Activated B cell treated with CpG ODN at 0.5 μM for 24 hours (primary cell): ENCODE measurements around the gene CD48. TPM values are rescaled to one million over a fixed set of nuclear protein-coding genes. Genes with fewer than 3 reads are reported as not detected.

Experiments
- ATAC-seq: fragments of 200-7000 bp; cut with Tn5 transposase; one replicate; pipeline ENCODE4 v1.10.0; 2021; ENCODE audit warnings: low read depth, mild to moderate bottlenecking, moderate library complexity
- CTCF ChIA-PET: fragments of 350-600 bp; sonication (Branson Sonifier 250); formaldehyde crosslinking; loops from one replicate; lab custom pipeline; 2021; ENCODE audit warnings: antibody characterized with exemption; lab: Charles Lee
- POLR2A ChIA-PET: fragments of 350-600 bp; sonication (Branson Sonifier 250); formaldehyde crosslinking; loops from one replicate; lab custom pipeline; 2021; ENCODE audit warnings: antibody characterized with exemption; lab: Charles Lee
- DNase-seq: peaks from one replicate; pipeline ENCODE4 v3.0.0; 2022
- H3K27ac Mint-ChIP-seq: one replicate; pipeline ENCODE4 v1.8.0; 2020; ENCODE audit warnings: mixed read lengths
- H3K27me3 Mint-ChIP-seq: one replicate; pipeline ENCODE4 v1.8.0; 2021; ENCODE audit warnings: mixed read lengths
- H3K36me3 Mint-ChIP-seq: one replicate; pipeline ENCODE4 v1.8.0; 2021; ENCODE audit warnings: low read depth, mixed read lengths
- H3K4me1 Mint-ChIP-seq: one replicate; pipeline ENCODE4 v1.8.0; 2021; ENCODE audit warnings: mixed read lengths
- H3K4me3 Mint-ChIP-seq: one replicate; pipeline ENCODE4 v1.8.0; 2020; ENCODE audit warnings: mild to moderate bottlenecking, mixed read lengths
- H3K9me3 Mint-ChIP-seq: one replicate; pipeline ENCODE4 v1.8.0; 2020; ENCODE audit warnings: mixed read lengths
- intact Hi-C: fragments of 100-400 bp; cut with micrococcal nuclease; formaldehyde crosslinking; loops from one replicate; pipeline ENCODE4 v1.15.1; 2024
- total RNA-seq: library from RNA; stranded (reverse); gene quantifications from 2 replicates; pipeline ENCODE4 v1.2.3, GENCODE V29; 2022
- TF ChIP-seq, protein P1 (sequence below): fragments of 200-600 bp; IDR thresholded peaks from one replicate; pipeline ENCODE4 v1.8.0; 2022; ENCODE audit warnings: antibody characterized with exemption, mild to moderate bottlenecking

CD48 gene
- total RNA-seq, 1 donor from 2014 or later: 200 TPM

DNA sequence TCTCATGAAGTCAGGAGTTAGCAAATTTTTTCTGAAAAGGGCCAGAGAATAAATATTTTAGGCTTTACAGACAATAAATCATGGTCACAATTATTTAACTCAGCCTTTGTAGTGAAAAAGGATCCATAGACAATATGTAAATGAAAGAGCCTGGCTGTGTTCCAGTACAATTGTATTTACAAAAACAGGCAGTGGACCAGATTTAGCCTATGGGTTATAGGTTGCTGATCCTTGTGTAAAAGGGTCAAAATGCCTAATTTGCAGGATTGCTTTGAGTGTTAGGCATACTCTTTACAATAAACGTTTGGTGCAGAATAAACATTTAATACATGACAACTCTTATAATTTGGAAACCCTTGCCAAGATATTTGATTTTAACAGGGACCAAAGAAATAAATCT, 33.9 kb upstream of the CD48 start:
- intact Hi-C loops: no loop called here
- H3K36me3 Mint-ChIP-seq: peaks cover 79% of the 10 kb centered on the region
- DNase-seq (no peak), ATAC-seq (no peak)
- TF ChIP-seq, protein P1, sequence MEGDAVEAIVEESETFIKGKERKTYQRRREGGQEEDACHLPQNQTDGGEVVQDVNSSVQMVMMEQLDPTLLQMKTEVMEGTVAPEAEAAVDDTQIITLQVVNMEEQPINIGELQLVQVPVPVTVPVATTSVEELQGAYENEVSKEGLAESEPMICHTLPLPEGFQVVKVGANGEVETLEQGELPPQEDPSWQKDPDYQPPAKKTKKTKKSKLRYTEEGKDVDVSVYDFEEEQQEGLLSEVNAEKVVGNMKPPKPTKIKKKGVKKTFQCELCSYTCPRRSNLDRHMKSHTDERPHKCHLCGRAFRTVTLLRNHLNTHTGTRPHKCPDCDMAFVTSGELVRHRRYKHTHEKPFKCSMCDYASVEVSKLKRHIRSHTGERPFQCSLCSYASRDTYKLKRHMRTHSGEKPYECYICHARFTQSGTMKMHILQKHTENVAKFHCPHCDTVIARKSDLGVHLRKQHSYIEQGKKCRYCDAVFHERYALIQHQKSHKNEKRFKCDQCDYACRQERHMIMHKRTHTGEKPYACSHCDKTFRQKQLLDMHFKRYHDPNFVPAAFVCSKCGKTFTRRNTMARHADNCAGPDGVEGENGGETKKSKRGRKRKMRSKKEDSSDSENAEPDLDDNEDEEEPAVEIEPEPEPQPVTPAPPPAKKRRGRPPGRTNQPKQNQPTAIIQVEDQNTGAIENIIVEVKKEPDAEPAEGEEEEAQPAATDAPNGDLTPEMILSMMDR: no peak
- H3K27ac Mint-ChIP-seq: no peak overlapping the region
- no peaks in the 10 kb centered on the region for H3K27me3 Mint-ChIP-seq
- POLR2A ChIA-PET: no interaction called here
- H3K4me1 Mint-ChIP-seq: peaks cover 79% of the 10 kb centered on the region
- H3K4me3 Mint-ChIP-seq: no peak overlapping the region
- CTCF ChIA-PET: interaction anchor here (0.9 kb wide), 1 partner anchor 11 kb away, joined by 3 read pairs; no protein-coding TSS in a partner anchor
- no peaks in the 10 kb centered on the region for H3K9me3 Mint-ChIP-seq

DNA sequence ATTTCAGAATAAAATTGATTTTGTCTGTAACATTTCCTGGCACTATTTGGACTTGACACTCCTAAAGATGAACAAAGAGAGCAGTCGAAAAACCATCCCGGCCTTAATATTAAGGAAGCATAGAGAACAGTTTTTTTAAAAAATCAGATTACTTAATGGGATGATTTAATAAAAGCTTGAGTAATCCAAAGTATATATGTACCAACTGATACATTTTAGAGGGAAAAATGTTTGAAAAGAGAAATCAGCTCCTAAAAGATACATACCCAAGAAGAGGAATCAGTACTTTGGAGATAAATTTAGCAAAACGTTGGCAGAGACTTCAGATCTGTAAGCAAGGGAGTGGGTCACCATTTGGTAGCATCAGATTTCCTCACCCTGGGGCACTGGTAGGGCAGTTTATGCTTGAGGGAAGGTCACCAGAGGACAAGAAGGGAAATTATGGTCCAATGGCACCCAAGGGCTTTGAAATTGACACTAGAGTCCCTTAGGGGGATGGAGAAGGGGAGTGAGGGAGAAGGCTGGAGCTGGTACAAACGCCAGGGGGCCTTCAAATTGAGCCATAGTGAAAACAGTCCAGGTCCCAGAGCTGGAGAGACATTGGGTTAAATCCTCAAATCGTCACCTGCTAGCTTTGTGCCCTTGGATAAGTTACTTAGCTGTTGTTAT, 33.4 kb upstream of the CD48 start:
- H3K27me3 Mint-ChIP-seq: no peaks in the 10 kb centered on the region
- H3K27ac Mint-ChIP-seq: peak overlapping the region; percentile 59
- H3K4me1 Mint-ChIP-seq: peaks cover 79% of the 10 kb centered on the region
- no peak for ATAC-seq
- TF ChIP-seq, protein P1: no peak
- ChIA-PET CTCF (interaction anchor here (0.9 to 1.3 kb wide), 3 partner anchors 11 to 32 kb away, joined by 3 read pairs; no protein-coding TSS in a partner anchor), POLR2A (no interaction called here)
- DNase-seq: no peak
- intact Hi-C loops: no loop called here
- no peaks in the 10 kb centered on the region for H3K9me3 Mint-ChIP-seq
- H3K36me3 Mint-ChIP-seq: peaks cover 76% of the 10 kb centered on the region
- H3K4me3 Mint-ChIP-seq: no peak overlapping the region

DNA sequence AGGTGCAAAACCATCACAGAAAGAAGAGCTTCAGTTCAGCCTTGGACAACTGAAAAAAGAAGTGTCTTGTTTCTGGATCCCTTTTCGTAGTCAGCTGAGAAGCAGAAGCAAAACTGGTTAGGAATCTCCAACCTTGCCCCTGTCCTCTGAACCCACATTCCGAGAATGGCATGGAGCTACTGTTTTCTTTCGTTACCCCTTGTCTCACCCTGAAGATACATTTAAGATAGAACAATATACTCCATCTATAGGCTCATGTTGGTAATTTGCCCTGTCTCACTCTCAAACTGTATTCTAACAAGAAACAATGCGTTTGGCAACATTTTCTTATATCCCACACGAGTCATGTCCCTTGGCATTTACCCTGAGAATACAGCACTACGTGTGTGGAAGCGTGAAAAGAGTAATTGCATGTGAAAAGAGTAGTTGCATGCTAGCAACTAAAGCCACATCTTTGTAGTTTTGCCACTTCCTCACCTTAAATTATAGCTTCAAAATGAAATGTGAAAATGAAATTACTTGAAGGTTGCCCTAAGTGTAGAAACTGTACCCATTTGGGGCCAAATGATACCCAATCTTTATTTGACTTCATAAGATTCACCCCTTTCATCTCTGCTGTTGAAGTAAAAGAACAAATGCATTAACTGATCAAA, 32.7 kb upstream of the CD48 start:
- no peaks in the 10 kb centered on the region for H3K27me3 Mint-ChIP-seq
- H3K4me3 Mint-ChIP-seq: peak overlapping the region; percentile 21
- intact Hi-C loops: no loop called here
- ChIA-PET CTCF (interaction anchor here (0.9 to 1.3 kb wide), 5 partner anchors 11 to 396 kb away, joined by 3 to 5 read pairs (median 3); no protein-coding TSS in a partner anchor), POLR2A (interaction anchor here (0.6 to 1.0 kb wide), 4 partner anchors 10 to 330 kb away, joined by 3 to 5 read pairs (median 4); no protein-coding TSS in a partner anchor)
- TF ChIP-seq, protein P1: no peak
- H3K4me1 Mint-ChIP-seq: peaks cover 82% of the 10 kb centered on the region
- ATAC-seq (no peak), DNase-seq (no peak)
- H3K36me3 Mint-ChIP-seq: peaks cover 75% of the 10 kb centered on the region
- H3K27ac Mint-ChIP-seq: peak overlapping the region; percentile 59
- no peaks in the 10 kb centered on the region for H3K9me3 Mint-ChIP-seq

DNA sequence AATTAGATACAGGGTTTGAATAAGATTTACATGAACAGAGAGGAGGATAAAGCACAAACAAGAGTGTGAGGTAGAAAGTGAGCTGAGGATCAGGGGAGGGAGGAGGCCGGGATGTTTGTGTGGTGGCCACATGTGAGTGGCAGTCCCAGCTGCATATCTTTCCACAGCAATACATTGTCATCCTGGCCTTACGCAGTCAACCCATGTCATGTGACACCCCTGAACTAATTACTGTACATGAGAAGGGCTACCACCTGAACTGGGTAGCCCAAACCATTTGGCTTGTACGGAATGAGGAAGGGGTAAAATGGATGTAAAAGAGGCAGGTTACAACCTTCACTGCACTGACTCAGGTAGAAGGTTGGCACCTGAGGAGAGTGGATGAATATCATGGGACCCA, 31.6 kb upstream of the CD48 start:
- peak overlapping the region; percentile 38 for H3K27ac Mint-ChIP-seq
- ChIA-PET POLR2A (no interaction called here), CTCF (interaction anchor here (1.0 to 1.2 kb wide), 3 partner anchors 12 to 208 kb away, joined by 3 to 5 read pairs (median 4); no protein-coding TSS in a partner anchor)
- intact Hi-C loops: no loop called here
- peaks cover 82% of the 10 kb centered on the region for H3K4me1 Mint-ChIP-seq
- H3K36me3 Mint-ChIP-seq: peaks cover 67% of the 10 kb centered on the region
- H3K9me3 Mint-ChIP-seq: no peaks in the 10 kb centered on the region
- TF ChIP-seq, protein P1: no peak
- no peaks in the 10 kb centered on the region for H3K27me3 Mint-ChIP-seq
- ATAC-seq (no peak), DNase-seq (no peak)
- peak overlapping the region; percentile 5 for H3K4me3 Mint-ChIP-seq
